Hematopoietic multipotent progenitor cell treated with erythropoietin and hydrocortisone succinate and interleukin-3 and kit ligand, for 6 days (in vitro differentiated cells): Measurements from ENCODE around the gene TMEM205.
A peak's percentile ranks its signal among the peaks of the same experiment; 100 is the strongest.
"Not testable (repeated sequence)": the region's sequence is repeated elsewhere in the genome, so short reads cannot be mapped to it uniquely, and the experiment has no call there.

Experiments used
- DNase-seq: peaks from one replicate; pipeline ENCODE4 v3.0.0-alpha.2; 2015

TMEM205 gene

GRCh38 chr19:11346104-11346940 lies at the start of gene TMEM205, which contains the start of gene CCDC159:
Gene TMEM205, minus strand, starts transcription at chr19:11346268. Its CDS starts 649 bp downstream, at chr19:11345619.
Gene CCDC159, plus strand, starts transcription at chr19:11346519. Its CDS starts 88 bp downstream, at chr19:11346607.
- peak; percentile 100 for DNase-seq

DNA sequence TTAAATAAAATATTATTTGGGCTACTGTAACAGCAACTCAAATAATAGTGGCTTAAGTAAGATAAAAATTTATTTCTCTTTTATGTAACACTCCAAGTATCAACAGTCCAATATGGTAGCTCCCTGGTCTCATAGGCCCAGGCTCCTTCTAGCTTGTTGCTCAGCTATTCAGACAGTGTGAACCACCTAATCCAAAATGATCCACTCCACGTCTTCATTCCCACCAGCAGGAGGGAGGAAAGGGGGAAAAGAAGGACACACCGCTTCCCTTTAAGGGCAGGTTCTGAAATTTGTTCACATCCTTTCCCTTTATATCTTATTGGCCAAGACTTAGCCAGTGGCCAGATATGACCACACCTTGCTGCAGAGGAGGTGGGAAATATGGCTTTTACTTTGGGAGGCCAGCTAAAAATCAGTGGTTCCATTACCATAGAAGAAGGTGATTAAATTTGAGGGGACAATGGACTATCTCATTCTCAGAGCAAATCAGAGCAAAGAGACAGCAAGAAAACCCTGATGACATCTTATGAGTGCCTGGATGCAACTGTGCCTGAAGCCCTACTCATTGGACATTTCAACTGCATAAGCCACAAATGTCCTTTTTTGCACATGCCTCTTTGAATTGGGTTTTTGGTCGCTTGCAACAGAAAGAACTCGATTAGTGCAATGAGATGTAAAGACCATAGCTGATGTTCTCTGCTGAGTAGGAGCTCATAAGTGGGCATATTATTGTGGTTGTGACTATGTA lies 45.0 kb upstream of the TMEM205 start:
- DNase-seq = no peak

- no peak for DNase-seq
These were observed 44.3 kb upstream of the TMEM205 start for GRCh38 chr19:11390359-11390758.

GRCh38 chr19:11387162-11388034 lies 41.3 kb upstream of the TMEM205 start:
- DNase-seq = peak; percentile 52

DNA sequence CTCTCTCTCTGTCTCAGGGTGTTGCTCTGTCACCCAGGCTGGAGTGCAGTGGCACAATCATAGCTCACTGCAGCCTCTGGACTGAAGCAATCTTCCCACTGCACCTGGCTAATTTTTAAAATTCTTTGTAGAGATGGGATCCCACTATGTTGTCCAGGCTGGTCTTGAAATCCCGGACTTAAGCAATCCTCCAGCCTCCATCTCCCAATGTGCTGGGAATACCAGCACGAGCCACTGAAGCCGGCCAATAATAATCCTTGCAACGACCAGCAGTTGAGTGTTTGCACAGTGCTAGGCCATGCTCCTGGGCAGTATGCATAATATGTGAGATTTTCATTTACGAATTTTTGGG lies 38.7 kb upstream of the TMEM205 start:
- DNase-seq = no peak

- no peak for DNase-seq
These were observed 37.6 kb upstream of the TMEM205 start for GRCh38 chr19:11383706-11384048.

- peak; percentile 94 for DNase-seq
These were observed 37.0 kb upstream of the TMEM205 start for GRCh38 chr19:11382898-11383705.

DNA sequence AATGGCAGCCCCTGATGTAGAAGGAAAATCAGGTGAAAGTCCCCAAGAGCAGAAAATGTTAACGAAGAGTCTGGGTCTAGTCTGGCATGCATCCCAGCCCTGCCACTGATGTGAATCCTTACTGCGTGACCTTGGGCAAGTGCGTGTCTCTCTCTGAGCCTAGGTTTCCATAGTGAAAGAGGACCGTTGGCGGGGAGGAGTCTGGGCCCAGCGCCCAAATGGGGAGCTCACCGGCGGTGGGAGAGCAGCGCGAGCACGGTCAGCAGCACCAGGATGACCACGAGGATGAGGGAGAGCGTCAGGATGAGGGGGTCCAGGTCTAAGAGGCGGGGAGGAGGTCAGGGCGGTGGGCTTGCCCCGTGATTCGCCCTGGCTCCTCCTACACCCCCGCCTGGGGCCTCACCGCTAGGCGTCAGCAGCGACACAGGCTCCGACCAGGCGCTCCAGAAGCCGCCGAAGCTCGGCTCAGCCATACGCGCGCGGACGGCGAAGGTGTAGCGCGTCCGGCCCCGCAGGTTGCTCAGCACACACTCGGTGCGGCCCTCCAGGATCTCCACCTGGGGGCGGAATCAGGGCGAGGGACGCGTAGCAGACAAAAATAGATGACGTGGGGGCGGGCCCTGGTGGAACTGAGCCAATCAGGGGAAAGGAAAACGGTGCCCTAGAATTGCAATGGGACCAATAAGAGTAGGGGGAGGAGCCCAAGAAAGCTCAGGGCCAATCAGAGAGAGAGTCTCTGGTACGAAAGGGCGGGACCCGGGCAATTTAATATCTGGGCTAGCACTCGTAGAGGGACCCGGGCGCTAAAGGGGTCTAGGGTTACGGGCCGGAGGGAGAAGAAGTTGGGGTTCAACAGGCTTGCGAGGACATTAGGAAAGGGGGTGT lies 34.8 kb upstream of the TMEM205 start:
- peak; percentile 99 for DNase-seq

- DNase-seq = no peak
These were observed 33.8 kb upstream of the TMEM205 start for GRCh38 chr19:11379857-11380350.

DNA sequence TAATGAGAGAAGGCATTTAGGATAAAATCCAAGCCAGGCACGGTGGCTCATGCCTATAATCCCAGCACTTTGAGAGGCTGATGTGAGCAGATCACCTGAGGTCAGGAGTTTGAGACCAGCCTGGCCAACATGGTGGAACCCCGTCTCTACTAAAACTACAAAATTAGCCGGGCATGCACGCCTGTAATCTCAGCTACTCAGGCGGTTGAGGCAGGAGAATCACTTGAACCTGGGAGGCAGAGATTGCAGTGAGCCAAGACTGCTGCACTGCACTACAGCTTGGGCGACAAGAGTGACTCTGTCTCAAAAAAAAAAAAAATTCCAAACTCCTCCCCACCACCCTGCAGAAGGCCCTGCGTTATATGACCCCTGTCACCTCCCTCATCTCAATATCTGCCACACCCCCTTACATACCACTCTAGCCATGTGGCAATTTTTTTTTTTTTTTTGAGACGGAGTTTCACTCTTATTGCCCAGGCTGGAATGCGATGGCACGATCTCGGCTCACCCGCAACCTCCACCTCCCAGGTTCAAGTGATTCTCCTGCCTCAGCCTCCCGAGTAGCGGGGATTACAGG lies 33.3 kb upstream of the TMEM205 start:
- not testable (repeated sequence) for DNase-seq

- peak; percentile 73 for DNase-seq
These were observed 32.5 kb upstream of the TMEM205 start for GRCh38 chr19:11378319-11379189.

GRCh38 chr19:11377756-11378155 lies 31.7 kb upstream of the TMEM205 start:
- no peak for DNase-seq

GRCh38 chr19:11377237-11377636 lies 31.2 kb upstream of the TMEM205 start:
- DNase-seq = peak; percentile 81

DNA sequence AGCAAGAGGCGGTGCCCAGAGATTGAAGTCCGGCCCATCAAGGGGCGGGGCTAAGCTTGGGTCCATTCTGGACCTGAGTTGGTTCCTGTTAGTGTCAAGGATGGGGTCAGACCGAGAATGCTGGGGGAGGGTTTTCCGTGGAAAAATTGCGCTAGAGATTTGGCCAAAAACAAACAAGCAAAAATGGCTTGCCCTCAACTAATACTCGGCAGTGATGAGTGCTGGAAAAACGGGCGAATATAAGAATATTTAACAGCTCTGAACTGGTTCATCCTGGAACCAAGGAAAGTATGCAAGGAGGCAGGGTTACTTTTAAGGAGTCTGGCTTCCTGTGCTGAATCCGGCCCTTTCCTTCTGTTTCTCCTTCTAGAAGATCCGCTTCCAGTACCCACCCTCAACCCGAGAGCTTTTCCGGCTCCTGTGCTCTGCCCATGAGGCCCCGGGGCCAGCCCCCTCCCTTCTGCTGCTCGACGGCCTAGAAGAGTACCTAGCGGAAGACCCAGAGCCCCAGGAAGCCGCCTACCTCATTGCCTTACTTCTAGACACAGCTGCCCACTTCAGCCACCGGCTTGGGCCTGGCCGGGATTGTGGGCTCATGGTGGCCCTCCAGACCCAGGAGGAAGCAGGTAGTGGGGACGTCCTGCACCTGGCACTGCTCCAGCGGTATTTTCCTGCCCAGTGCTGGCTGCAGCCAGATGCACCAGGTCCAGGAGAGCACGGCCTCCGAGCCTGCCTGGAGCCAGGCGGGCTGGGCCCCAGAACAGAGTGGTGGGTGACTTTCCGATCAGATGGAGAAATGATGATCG lies 29.3 kb upstream of the TMEM205 start:
- peak; percentile 84 for DNase-seq

DNA sequence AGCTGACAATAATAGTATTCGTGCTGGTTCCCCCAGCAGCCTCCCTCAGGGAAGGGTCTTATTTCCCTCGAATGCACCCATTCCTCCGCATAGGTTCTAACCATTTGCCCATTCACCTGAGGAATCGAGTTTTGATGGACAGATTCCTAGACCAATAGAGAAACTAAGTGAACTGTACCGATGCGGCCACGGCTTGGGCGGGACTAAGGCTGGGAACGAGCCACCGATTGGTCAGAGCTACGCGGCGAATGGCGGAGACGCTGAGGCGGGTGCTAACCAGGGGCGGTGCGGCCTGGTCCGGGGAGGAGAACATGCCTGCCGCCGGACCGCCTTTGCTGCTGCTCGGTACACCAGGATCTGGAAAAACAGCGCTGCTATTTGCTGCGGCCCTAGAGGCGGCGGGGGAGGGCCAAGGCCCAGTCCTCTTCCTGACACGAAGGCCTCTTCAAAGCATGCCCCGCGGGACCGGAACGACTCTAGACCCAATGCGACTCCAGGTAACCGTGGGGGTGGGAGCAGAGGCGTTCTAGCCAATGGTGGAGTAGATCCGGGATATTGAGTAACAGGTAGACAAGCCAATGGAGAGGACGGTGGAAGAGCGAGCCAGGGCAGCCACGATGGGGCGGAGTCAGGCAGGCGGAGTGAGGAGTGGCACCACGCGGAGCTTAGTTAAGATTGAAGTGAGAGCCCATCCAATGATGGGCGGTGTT lies 28.5 kb upstream of the TMEM205 start, which contains the start of gene SWSAP1:
Gene SWSAP1 (plus strand): TSS at position 234 of the 710 bp plus-strand sequence. CDS start 15 bp downstream, at position 249.
- peak; percentile 100 for DNase-seq

- DNase-seq = peak; percentile 54
These were observed 27.9 kb upstream of the TMEM205 start for GRCh38 chr19:11373885-11374432.

DNA sequence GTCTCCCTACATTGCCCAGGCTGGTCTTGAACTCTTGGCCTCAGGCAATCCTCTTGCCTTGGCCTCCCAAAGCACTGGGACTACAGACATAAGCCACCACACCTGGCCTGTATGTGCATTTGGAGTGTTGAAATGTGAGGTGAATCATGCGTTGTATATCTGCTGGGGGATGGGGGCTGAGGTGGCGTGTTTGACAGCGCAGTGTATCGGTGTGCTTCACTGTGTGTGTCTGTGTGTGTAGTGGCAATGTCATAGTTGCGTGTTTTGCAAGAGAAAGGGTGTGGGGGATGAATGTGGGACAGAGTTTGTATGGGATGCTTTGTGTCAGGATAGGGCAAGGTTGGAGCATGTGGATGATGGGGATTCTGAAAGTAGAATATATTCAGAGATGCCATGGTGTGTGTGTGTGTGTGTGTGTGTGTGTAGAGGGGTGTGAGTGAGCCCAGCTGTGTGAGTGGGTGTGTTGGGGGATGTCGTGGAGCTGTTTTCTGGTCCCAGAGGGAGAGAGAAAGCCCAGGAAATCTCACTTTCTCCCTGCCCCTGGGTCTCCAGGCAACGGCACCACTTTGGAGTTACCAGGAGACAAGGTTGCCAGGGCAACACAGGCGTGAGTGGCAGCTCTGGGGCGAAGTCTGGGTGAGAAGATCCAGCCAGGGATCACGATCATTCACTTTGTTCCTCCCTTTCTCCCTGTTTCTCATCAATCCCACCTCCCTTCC lies 27.3 kb upstream of the TMEM205 start:
- peak; percentile 74 for DNase-seq
